ENCODE results near the gene ADSS1. TPM values are rescaled to one million over a fixed set of nuclear protein-coding genes. Genes with fewer than 3 reads are reported as not detected.

Gene ADSS1
- 10 to 100 TPM in 1 of 4 donors, 1 to 10 TPM in 3; 3.6 to 12.7 (median 6.3) TPM for polyA plus RNA-seq
- long read RNA-seq, donor 1: 0 reads
- long read RNA-seq, donor 2: 0 reads
- long read RNA-seq, donor 3: 0 reads
- long read RNA-seq, donor 4: 0 reads
- long read RNA-seq, donor 5: 0 reads
- long read RNA-seq, donor 6, partial matches to known transcripts: 0 of 2 reads
- long read RNA-seq, donor 6, other reads (novel, unspliced or antisense): 0 of 2 reads
- long read RNA-seq, donor 7: 0 reads
- long read RNA-seq, donor 8: 0 reads
- long read RNA-seq, donor 9, partial matches to known transcripts: 0 of 1 reads
- long read RNA-seq, donor 9, other reads (novel, unspliced or antisense): 0 of 1 reads
- long read RNA-seq, donor 10, partial matches to known transcripts: 0 of 6 reads
- long read RNA-seq, donor 10, other reads (novel, unspliced or antisense): 0 of 6 reads

- H3K4me3 ChIP-seq (ENCODE audit: low read depth in 1 of 3, low read length in 3 of 3): peak within 1 kb of the TSS; percentile 36 to 63 (median 55)
- 0 to 1% (median 1%) methylated on average over 41 to 82 of the region's 82 CpGs for WGBS, 3 donors
- DNase-seq: peak; percentile 66 to 81
- H3K27me3 ChIP-seq (ENCODE audit: control insufficient read depth in 3 of 3, insufficient read depth in 3 of 3, low read length in 3 of 3): no peaks in the 10 kb centered on the region
- no peak for FAIRE-seq
- peak within 1 kb of the TSS in 2 of 3 donors; percentile 2 to 49 for H3K27ac ChIP-seq (ENCODE audit: low read depth in 1 of 3, low read length in 2 of 3)
- H3K4me1 ChIP-seq (ENCODE audit: control insufficient read depth in 3 of 3, insufficient read depth in 2 of 3, low read depth in 1 of 3, low read length in 2 of 3): peaks cover 0 to 13% (median 4%) of the 10 kb centered on the region in 3 donors
- H3K36me3 ChIP-seq (ENCODE audit: control insufficient read depth in 3 of 3, insufficient read depth in 2 of 3, low read depth in 1 of 3, low read length in 3 of 3): peaks cover 2 to 37% (median 4%) of the 10 kb centered on the region in 3 donors
- H3K9me3 ChIP-seq (ENCODE audit: control insufficient read depth in 2 of 2, insufficient read depth in 1 of 2, low read depth in 1 of 2, low read length in 1 of 2): no peaks in the 10 kb centered on the region
Measured at GRCh38 chr14:104723651-104724406, at the start of gene ADSS1. TSS of gene ADSS1 (plus strand) at chr14:104724229. CDS start at chr14:104724271, 42 bp downstream.

GRCh38 chr14:104675447-104675846 is 48.6 kb upstream of the ADSS1 start:
- no peaks in the 10 kb centered on the region for H3K36me3 ChIP-seq (ENCODE audit: control insufficient read depth in 3 of 3, insufficient read depth in 2 of 3, low read depth in 1 of 3, low read length in 3 of 3)
- no peaks in the 10 kb centered on the region for H3K27me3 ChIP-seq (ENCODE audit: control insufficient read depth in 3 of 3, insufficient read depth in 3 of 3, low read length in 3 of 3)
- DNase-seq (no peak), FAIRE-seq (no peak)
- WGBS, 3 donors: 93 to 96% (median 94%) methylated on average over 2 of the region's 2 CpGs
- H3K4me3 ChIP-seq (ENCODE audit: low read depth in 1 of 3, low read length in 3 of 3): no peak overlapping the region
- H3K4me1 ChIP-seq (ENCODE audit: control insufficient read depth in 3 of 3, insufficient read depth in 2 of 3, low read depth in 1 of 3, low read length in 2 of 3): peaks cover 6 to 40% (median 11%) of the 10 kb centered on the region in 3 donors
- no peak overlapping the region for H3K27ac ChIP-seq (ENCODE audit: low read depth in 1 of 3, low read length in 2 of 3)
- H3K9me3 ChIP-seq (ENCODE audit: control insufficient read depth in 2 of 2, insufficient read depth in 1 of 2, low read depth in 1 of 2, low read length in 1 of 2): no peaks in the 10 kb centered on the region

- WGBS, 3 donors: 91 to 94% (median 91%) methylated on average over 7 of the region's 7 CpGs
- FAIRE-seq (no peak), DNase-seq (no peak)
Measured at GRCh38 chr14:104676130-104676693, 47.8 kb upstream of the ADSS1 start.

GRCh38 chr14:104676694-104677511 is 47.1 kb upstream of the ADSS1 start:
- peaks cover 9 to 54% (median 23%) of the 10 kb centered on the region in 3 donors for H3K4me1 ChIP-seq (ENCODE audit: control insufficient read depth in 3 of 3, insufficient read depth in 2 of 3, low read depth in 1 of 3, low read length in 2 of 3)
- no peaks in the 10 kb centered on the region for H3K36me3 ChIP-seq (ENCODE audit: control insufficient read depth in 3 of 3, insufficient read depth in 2 of 3, low read depth in 1 of 3, low read length in 3 of 3)
- WGBS, 3 donors: 21 to 22% (median 21%) methylated on average over 24 to 29 of the region's 29 CpGs
- peak overlapping the region; percentile 67 to 89 (median 75) for H3K27ac ChIP-seq (ENCODE audit: low read depth in 1 of 3, low read length in 2 of 3)
- no peaks in the 10 kb centered on the region for H3K27me3 ChIP-seq (ENCODE audit: control insufficient read depth in 3 of 3, insufficient read depth in 3 of 3, low read length in 3 of 3)
- H3K4me3 ChIP-seq (ENCODE audit: low read depth in 1 of 3, low read length in 3 of 3): peak overlapping the region; percentile 36 to 55 (median 51)
- DNase-seq: peak in 1 of 2 donors; percentile 67
- no peak for FAIRE-seq
- no peaks in the 10 kb centered on the region for H3K9me3 ChIP-seq (ENCODE audit: control insufficient read depth in 2 of 2, insufficient read depth in 1 of 2, low read depth in 1 of 2, low read length in 1 of 2)

More at GRCh38 chr14:104676130-104676693, 47.8 kb upstream of the ADSS1 start:
- Histone ChIP-seq H3K4me1 (ENCODE audit: control insufficient read depth in 3 of 3, insufficient read depth in 2 of 3, low read depth in 1 of 3, low read length in 2 of 3) (peaks cover 9 to 48% (median 19%) of the 10 kb centered on the region in 3 donors), H3K36me3 (ENCODE audit: control insufficient read depth in 3 of 3, insufficient read depth in 2 of 3, low read depth in 1 of 3, low read length in 3 of 3) (no peaks in the 10 kb centered on the region), H3K4me3 (ENCODE audit: low read depth in 1 of 3, low read length in 3 of 3) (no peak overlapping the region), H3K27me3 (ENCODE audit: control insufficient read depth in 3 of 3, insufficient read depth in 3 of 3, low read length in 3 of 3) (no peaks in the 10 kb centered on the region), H3K27ac (ENCODE audit: low read depth in 1 of 3, low read length in 2 of 3) (no peak overlapping the region), H3K9me3 (ENCODE audit: control insufficient read depth in 2 of 2, insufficient read depth in 1 of 2, low read depth in 1 of 2, low read length in 1 of 2) (no peaks in the 10 kb centered on the region)

- FAIRE-seq: no peak
Measured at GRCh38 chr14:104677512-104678332, 46.3 kb upstream of the ADSS1 start.

GRCh38 chr14:104678346-104678745 is 45.7 kb upstream of the ADSS1 start:
- Histone ChIP-seq H3K4me3 (ENCODE audit: low read depth in 1 of 3, low read length in 3 of 3) (peak overlapping the region; percentile 36 to 55 (median 51)), H3K4me1 (ENCODE audit: control insufficient read depth in 3 of 3, insufficient read depth in 2 of 3, low read depth in 1 of 3, low read length in 2 of 3) (peaks cover 11 to 64% (median 31%) of the 10 kb centered on the region in 3 donors), H3K27ac (ENCODE audit: low read depth in 1 of 3, low read length in 2 of 3) (peak overlapping the region; percentile 67 to 89 (median 75)), H3K27me3 (ENCODE audit: control insufficient read depth in 3 of 3, insufficient read depth in 3 of 3, low read length in 3 of 3) (no peaks in the 10 kb centered on the region), H3K9me3 (ENCODE audit: control insufficient read depth in 2 of 2, insufficient read depth in 1 of 2, low read depth in 1 of 2, low read length in 1 of 2) (no peaks in the 10 kb centered on the region), H3K36me3 (ENCODE audit: control insufficient read depth in 3 of 3, insufficient read depth in 2 of 3, low read depth in 1 of 3, low read length in 3 of 3) (no peaks in the 10 kb centered on the region)
- no peak for FAIRE-seq
- WGBS, 3 donors: 37 to 54% (median 53%) methylated on average over 13 of the region's 13 CpGs
- no peak for DNase-seq

More at GRCh38 chr14:104677512-104678332, 46.3 kb upstream of the ADSS1 start:
- peak overlapping the region; percentile 67 to 89 (median 75) for H3K27ac ChIP-seq (ENCODE audit: low read depth in 1 of 3, low read length in 2 of 3)
- peak overlapping the region; percentile 36 to 55 (median 51) for H3K4me3 ChIP-seq (ENCODE audit: low read depth in 1 of 3, low read length in 3 of 3)
- DNase-seq: peak; percentile 74 to 86
- H3K4me1 ChIP-seq (ENCODE audit: control insufficient read depth in 3 of 3, insufficient read depth in 2 of 3, low read depth in 1 of 3, low read length in 2 of 3): peaks cover 11 to 63% (median 28%) of the 10 kb centered on the region in 3 donors
- H3K27me3 ChIP-seq (ENCODE audit: control insufficient read depth in 3 of 3, insufficient read depth in 3 of 3, low read length in 3 of 3): no peaks in the 10 kb centered on the region
- no peaks in the 10 kb centered on the region for H3K9me3 ChIP-seq (ENCODE audit: control insufficient read depth in 2 of 2, insufficient read depth in 1 of 2, low read depth in 1 of 2, low read length in 1 of 2)
- no peaks in the 10 kb centered on the region for H3K36me3 ChIP-seq (ENCODE audit: control insufficient read depth in 3 of 3, insufficient read depth in 2 of 3, low read depth in 1 of 3, low read length in 3 of 3)
- 1% methylated on average over 39 to 43 of the region's 43 CpGs for WGBS, 3 donors

GRCh38 chr14:104678901-104679705 is 44.9 kb upstream of the ADSS1 start:
- peaks cover 11 to 64% (median 31%) of the 10 kb centered on the region in 3 donors for H3K4me1 ChIP-seq (ENCODE audit: control insufficient read depth in 3 of 3, insufficient read depth in 2 of 3, low read depth in 1 of 3, low read length in 2 of 3)
- H3K9me3 ChIP-seq (ENCODE audit: control insufficient read depth in 2 of 2, insufficient read depth in 1 of 2, low read depth in 1 of 2, low read length in 1 of 2): no peaks in the 10 kb centered on the region
- DNase-seq (no peak), FAIRE-seq (no peak)
- WGBS, 3 donors: 80 to 85% (median 84%) methylated on average over 16 to 18 of the region's 18 CpGs
- peak overlapping the region; percentile 89 to 95 (median 94) for H3K27ac ChIP-seq (ENCODE audit: low read depth in 1 of 3, low read length in 2 of 3)
- H3K27me3 ChIP-seq (ENCODE audit: control insufficient read depth in 3 of 3, insufficient read depth in 3 of 3, low read length in 3 of 3): no peaks in the 10 kb centered on the region
- no peak overlapping the region for H3K4me3 ChIP-seq (ENCODE audit: low read depth in 1 of 3, low read length in 3 of 3)
- H3K36me3 ChIP-seq (ENCODE audit: control insufficient read depth in 3 of 3, insufficient read depth in 2 of 3, low read depth in 1 of 3, low read length in 3 of 3): no peaks in the 10 kb centered on the region

Measured in small intestine (tissue), 16 donors.